Cardiac fibroblast (primary cell): ENCODE results near the gene ARHGEF26.

Experiments used
- DNase-seq, 2 donors: peaks; one replicate each; pipeline versions ENCODE4 v3.0.0 to v3.0.0-alpha.2; 2010; ENCODE audit warnings: low read depth in 2 of 2
- H3K4me3 ChIP-seq, 2 donors: replicated peaks in 1 of 2; 1 replicate in 1 of 2; 2 replicates in 1 of 2; pipeline ENCODE4 v1.5.1; 2011; ENCODE audit warnings: low read depth in 2 of 2, low read length in 2 of 2, mild to moderate bottlenecking in 2 of 2, moderate library complexity in 1 of 2
- TF ChIP-seq, protein P1 (sequence below): IDR thresholded peaks from one replicate; pipeline ENCODE4 v1.5.1; 2011; ENCODE audit warnings: low read depth, mild to moderate bottlenecking, low read length, inconsistent platforms

The ARHGEF26 gene

GRCh38 chr3:154307363-154307762, 186.2 kb downstream of the ARHGEF26 start:
- no peak for DNase-seq
- no peak overlapping the region for H3K4me3 ChIP-seq
- TF ChIP-seq, protein P1, sequence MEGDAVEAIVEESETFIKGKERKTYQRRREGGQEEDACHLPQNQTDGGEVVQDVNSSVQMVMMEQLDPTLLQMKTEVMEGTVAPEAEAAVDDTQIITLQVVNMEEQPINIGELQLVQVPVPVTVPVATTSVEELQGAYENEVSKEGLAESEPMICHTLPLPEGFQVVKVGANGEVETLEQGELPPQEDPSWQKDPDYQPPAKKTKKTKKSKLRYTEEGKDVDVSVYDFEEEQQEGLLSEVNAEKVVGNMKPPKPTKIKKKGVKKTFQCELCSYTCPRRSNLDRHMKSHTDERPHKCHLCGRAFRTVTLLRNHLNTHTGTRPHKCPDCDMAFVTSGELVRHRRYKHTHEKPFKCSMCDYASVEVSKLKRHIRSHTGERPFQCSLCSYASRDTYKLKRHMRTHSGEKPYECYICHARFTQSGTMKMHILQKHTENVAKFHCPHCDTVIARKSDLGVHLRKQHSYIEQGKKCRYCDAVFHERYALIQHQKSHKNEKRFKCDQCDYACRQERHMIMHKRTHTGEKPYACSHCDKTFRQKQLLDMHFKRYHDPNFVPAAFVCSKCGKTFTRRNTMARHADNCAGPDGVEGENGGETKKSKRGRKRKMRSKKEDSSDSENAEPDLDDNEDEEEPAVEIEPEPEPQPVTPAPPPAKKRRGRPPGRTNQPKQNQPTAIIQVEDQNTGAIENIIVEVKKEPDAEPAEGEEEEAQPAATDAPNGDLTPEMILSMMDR, result no peak
